OCI-LY3 (cell line): ENCODE results near the gene PTPRH.

Source experiments
- EZH2phosphoT487 ChIP-seq: fragments of 200-600 bp; shearing (Covaris generic); IDR thresholded peaks from 2 replicates; pipeline ENCODE4 v1.6.1; 2018; ENCODE audit warnings: antibody characterized with exemption, mixed run types, low read depth
- TF ChIP-seq, protein P1 (sequence below): fragments of 200-600, 300-600 bp; sonication (generic); IDR thresholded peaks from 2 replicates; pipeline ENCODE4 v1.5.1; 2014; ENCODE audit warnings: antibody characterized with exemption, low read length, low read depth

DNA sequence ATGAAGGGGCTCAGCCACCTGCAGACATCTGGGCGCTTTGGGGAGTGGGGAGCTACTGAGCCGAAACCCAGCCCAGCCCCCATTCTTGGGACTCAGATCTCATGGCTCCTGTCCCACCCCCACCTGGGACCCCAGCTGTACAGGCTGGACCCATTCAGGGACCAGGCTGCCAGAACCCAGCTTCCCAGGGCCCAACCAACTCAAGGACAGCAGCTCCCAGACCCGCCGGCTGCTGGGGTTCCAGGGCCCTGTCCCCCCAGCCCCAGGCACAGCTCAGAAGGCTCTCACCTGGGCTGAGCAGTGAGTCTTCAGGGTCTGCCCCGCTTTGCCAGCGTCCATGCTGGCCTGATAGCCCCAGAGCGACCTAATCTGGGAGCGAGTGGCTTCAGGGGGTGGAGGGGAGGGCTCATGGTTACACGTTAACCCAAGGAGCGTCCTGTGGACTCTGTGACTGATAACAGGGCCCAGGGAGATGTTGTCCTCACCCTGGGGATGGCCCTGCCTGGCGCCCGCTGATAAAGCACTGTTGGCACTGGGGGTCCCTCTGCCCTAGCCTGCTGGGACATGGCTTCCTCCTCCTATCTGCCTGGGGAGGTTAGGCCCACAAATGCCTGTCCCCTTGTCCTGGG is 19.2 kb upstream of the PTPRH start, which contains the start of gene TMEM86B:
- TF ChIP-seq, protein P1, sequence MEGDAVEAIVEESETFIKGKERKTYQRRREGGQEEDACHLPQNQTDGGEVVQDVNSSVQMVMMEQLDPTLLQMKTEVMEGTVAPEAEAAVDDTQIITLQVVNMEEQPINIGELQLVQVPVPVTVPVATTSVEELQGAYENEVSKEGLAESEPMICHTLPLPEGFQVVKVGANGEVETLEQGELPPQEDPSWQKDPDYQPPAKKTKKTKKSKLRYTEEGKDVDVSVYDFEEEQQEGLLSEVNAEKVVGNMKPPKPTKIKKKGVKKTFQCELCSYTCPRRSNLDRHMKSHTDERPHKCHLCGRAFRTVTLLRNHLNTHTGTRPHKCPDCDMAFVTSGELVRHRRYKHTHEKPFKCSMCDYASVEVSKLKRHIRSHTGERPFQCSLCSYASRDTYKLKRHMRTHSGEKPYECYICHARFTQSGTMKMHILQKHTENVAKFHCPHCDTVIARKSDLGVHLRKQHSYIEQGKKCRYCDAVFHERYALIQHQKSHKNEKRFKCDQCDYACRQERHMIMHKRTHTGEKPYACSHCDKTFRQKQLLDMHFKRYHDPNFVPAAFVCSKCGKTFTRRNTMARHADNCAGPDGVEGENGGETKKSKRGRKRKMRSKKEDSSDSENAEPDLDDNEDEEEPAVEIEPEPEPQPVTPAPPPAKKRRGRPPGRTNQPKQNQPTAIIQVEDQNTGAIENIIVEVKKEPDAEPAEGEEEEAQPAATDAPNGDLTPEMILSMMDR, result no peak
- no peak for TF ChIP-seq EZH2phosphoT487
